ENCODE data around the gene PIK3R2. TPM values are rescaled to one million over a fixed set of nuclear protein-coding genes. Genes with fewer than 3 reads are reported as not detected.

The PIK3R2 gene
- total and polyA plus RNA-seq, 2 of the 4 experiments (the other 2 are of a cell fraction): 12.2 to 25.1 TPM

DNA sequence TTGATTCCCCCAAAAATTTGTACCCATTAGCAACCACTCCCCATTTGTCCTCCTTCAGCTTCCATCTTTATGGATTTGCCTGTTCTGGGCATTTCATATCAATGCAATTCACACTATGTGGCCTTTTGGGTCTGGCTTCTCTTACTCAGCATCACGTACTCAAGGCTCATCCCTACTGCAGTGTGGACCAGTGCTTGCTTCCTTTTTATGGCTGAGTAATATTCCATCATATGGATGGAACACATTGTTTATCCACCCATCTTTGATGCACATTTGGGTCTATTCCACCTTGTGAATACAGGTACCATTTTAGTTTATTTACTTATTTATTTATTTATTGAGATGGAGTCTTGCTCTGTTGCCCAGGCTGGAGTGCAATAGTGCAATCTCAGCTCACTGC is 12.5 kb upstream of the PIK3R2 start:
- ChIA-PET POLR2A (ENCODE audit: unreplicated experiment) (no interaction called here), CTCF (no interaction called here)
- no peak overlapping the region for H2BK120ac ChIP-seq (ENCODE audit: low read depth, low read length)
- H2AFZ ChIP-seq (replicated peaks; ENCODE audit: low read length, poor library complexity): no peak overlapping the region
- H3K14ac ChIP-seq (replicated peaks; ENCODE audit: low read depth, low read length): no peak overlapping the region
- H4K91ac ChIP-seq (ENCODE audit: insufficient read depth, low read depth, low read length): no peak overlapping the region
- H3K9me3 ChIP-seq (ENCODE audit: control insufficient read depth, insufficient read depth, low read length): no peaks in the 10 kb centered on the region
- BruUV-seq (replicated peaks): no TSS peak
- H4K5ac ChIP-seq (ENCODE audit: low read depth, low read length): no peak overlapping the region
- H2BK15ac ChIP-seq (ENCODE audit: low read depth, low read length): no peak overlapping the region
- H3K27ac ChIP-seq (ENCODE audit: insufficient read depth, low read length): no peak overlapping the region
- H2AK9ac ChIP-seq (replicated peaks; ENCODE audit: low read depth, low read length, poor library complexity): no peak overlapping the region
- peaks cover 48% of the 10 kb centered on the region for H3K36me3 ChIP-seq (ENCODE audit: control insufficient read depth, insufficient read depth, low read length)
- no peak overlapping the region for H2AK5ac ChIP-seq (ENCODE audit: low read depth, low read length)
- in situ Hi-C loops (cut with MboI; ENCODE audit: low sequenced_read_pairs) (no loop called here), dilution Hi-C loops (cut with HindIII; ENCODE audit: low sequenced_read_pairs, unreplicated experiment) (no loop called here), intact Hi-C loops (cut with micrococcal nuclease) (no loop called here)
- H3K4me1 ChIP-seq (ENCODE audit: control insufficient read depth, insufficient read depth, low read length): no peaks in the 10 kb centered on the region
- 100% methylated on average over 1 of the region's 1 CpG; no CpG with 5 or more reads in 1 of the 2 experiments for WGBS, 2 experiments (ENCODE audit: extremely low coverage in 2 of 2, insufficient read length in 1 of 2)
- H3K9ac ChIP-seq (ENCODE audit: low read depth, low read length): no peak overlapping the region
- H4K8ac ChIP-seq (ENCODE audit: low read depth in 2 of 2, low read length in 2 of 2): no peak overlapping the region
- H3K18ac ChIP-seq (ENCODE audit: low read depth, low read length): no peak overlapping the region
- H3K9me1 ChIP-seq (ENCODE audit: insufficient read depth, low read length): no peaks in the 10 kb centered on the region
- no peak overlapping the region for H3K4me3 ChIP-seq (ENCODE audit: insufficient read depth, low read depth, low read length)
- ATAC-seq (ENCODE audit: low read depth) (no peak), DNase-seq (no peak)
- no peak overlapping the region for H3K4me2 ChIP-seq (ENCODE audit: low read depth, low read length)
- no peaks in the 10 kb centered on the region for H4K20me1 ChIP-seq (ENCODE audit: insufficient read depth, low read length)
- H2BK20ac ChIP-seq (ENCODE audit: low read depth, low read length): no peak overlapping the region
- H3K27me3 ChIP-seq (ENCODE audit: control insufficient read depth, insufficient read depth, low read length): no peaks in the 10 kb centered on the region
- H3K79me1 ChIP-seq (ENCODE audit: low read depth in 1 of 2, low read length in 2 of 2): no peaks in the 10 kb centered on the region
- H3K56ac ChIP-seq (ENCODE audit: extremely low read depth, insufficient read depth, low read length): no peak overlapping the region; the same call in 1 of the 2 replicates
- H3K23ac ChIP-seq (ENCODE audit: low read depth, low read length): no peak overlapping the region
- no peak overlapping the region for H3K4ac ChIP-seq (ENCODE audit: low read depth, low read length)
- no peak overlapping the region for H2BK5ac ChIP-seq (ENCODE audit: low read depth, low read length, poor library complexity, severe bottlenecking)
- no peak for TF ChIP-seq MXI1 (IDR thresholded peaks at IDR 0.05; ENCODE audit: borderline replicate concordance, low read depth, low read length)
- TF ChIP-seq USF2 (IDR thresholded peaks at IDR 0.05; ENCODE audit: low read depth, low read length): no peak
- no peak for TF ChIP-seq CEBPB (IDR thresholded peaks at IDR 0.05; ENCODE audit: low read depth, low read length)
